Erythroblast (primary cell): ENCODE results near the gene TNNC2.

Experiments
- GATA1 ChIP-seq: IDR thresholded peaks from 2 replicates; pipeline ENCODE4 v1.6.1; 2011; ENCODE audit warnings: low read depth, mild to moderate bottlenecking, control low read depth, low read length, moderate library complexity
- POLR2A ChIP-seq: IDR thresholded peaks from 2 replicates; pipeline ENCODE4 v1.6.1; 2011; ENCODE audit warnings: mild to moderate bottlenecking, low read length

- TF ChIP-seq POLR2A (no peak), GATA1 (no peak)
Observed at GRCh38 chr20:45826381-45827019, 612 bp downstream of the TNNC2 start.
